HepG2 (cell line): ENCODE results near the gene ZNF234.

ENCODE experiments used
- EP300 ChIP-seq, 3 experiments: sonication (generic) in 1 of 3; formaldehyde crosslinking in 1 of 3; IDR thresholded peaks; 2 replicates each; pipeline versions ENCODE4 v1.5.1 to v1.6.1; 2011 to 2020; ENCODE audit warnings: low read depth in 2 of 3, low read length in 2 of 3, borderline replicate concordance in 1 of 3, improper control_type of control experiment in 1 of 3, mild to moderate bottlenecking in 1 of 3, missing genetic modification reagents in 1 of 3, moderate library complexity in 1 of 3
- HMG20A ChIP-seq: IDR thresholded peaks from 2 replicates; pipeline ENCODE4 v1.6.1; 2016; ENCODE audit warnings: borderline replicate concordance
- NFYB ChIP-seq: sonication (generic); formaldehyde crosslinking; IDR thresholded peaks from 2 replicates; pipeline ENCODE4 v1.4.0; 2020; ENCODE audit warnings: missing genetic modification reagents
- ZNF546 ChIP-seq: sonication (generic); formaldehyde crosslinking; conservative IDR thresholded peaks from 2 replicates; pipeline ENCODE4 v1.8.1; 2023; ENCODE audit warnings: mild to moderate bottlenecking, missing genetic modification reagents
- ZNF761 ChIP-seq: sonication (generic); formaldehyde crosslinking; conservative IDR thresholded peaks from 2 replicates; pipeline ENCODE4 v1.4.0; 2020; ENCODE audit warnings: mild to moderate bottlenecking, missing genetic modification reagents
- ZNF776 ChIP-seq: sonication (generic); formaldehyde crosslinking; IDR thresholded peaks from 2 replicates; pipeline ENCODE4 v1.4.0; 2020; ENCODE audit warnings: mild to moderate bottlenecking, missing genetic modification reagents
- ZNF891 ChIP-seq: sonication (generic); formaldehyde crosslinking; IDR thresholded peaks from 2 replicates; pipeline ENCODE4 v1.5.0; 2020; ENCODE audit warnings: mild to moderate bottlenecking, missing genetic modification reagents

DNA sequence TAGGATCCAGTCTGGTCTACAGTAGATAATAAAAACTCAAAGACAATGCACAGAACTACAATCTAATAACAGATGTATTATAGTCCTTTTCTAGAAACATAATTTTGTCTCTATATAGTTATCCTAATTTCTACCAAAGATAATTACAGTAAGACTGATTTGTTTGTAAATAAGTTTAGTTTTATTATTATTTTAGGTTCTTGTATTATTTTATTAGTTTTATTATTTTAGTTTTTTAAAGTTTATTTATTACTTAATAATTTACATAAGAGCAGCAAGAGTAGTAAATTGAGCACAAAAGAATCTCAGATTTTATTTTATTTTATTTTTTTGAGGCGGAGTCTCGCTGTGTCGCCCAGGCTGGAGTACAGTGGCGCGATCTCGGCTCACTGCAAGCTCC is 48.7 kb downstream of the ZNF234 start:
- TF ChIP-seq ZNF761 (CRISPR knock-in tag) = no peak
- no peak for TF ChIP-seq ZNF776
- no peak for TF ChIP-seq ZNF546 (CRISPR knock-in tag)
- TF ChIP-seq NFYB = no peak
- no peak for TF ChIP-seq EP300 (IDR thresholded peaks at IDR 0.05; ENCODE audit: low read depth in 2 of 2, low read length in 2 of 2)
- no peak for TF ChIP-seq EP300 (CRISPR knock-in tag; IDR thresholded peaks at IDR 0.05; ENCODE audit: borderline replicate concordance)
- no peak for TF ChIP-seq HMG20A (CRISPR knock-in tag)
- no peak for TF ChIP-seq ZNF891 (CRISPR knock-in tag)
